Esophagus muscularis mucosa (tissue), 4 donors: Measurements from ENCODE around the gene ACOD1. TPM values are rescaled to one million over a fixed set of nuclear protein-coding genes. Genes with fewer than 3 reads are reported as not detected.

Experiments
- DNase-seq: peaks from one replicate; pipeline ENCODE4 v3.0.0-alpha.2; 2017; ENCODE audit errors: extremely low spot score
- H3K27ac ChIP-seq, 4 donors: fragments of 200-600 bp; sonication (generic); replicated peaks in 1 of 4; 1 replicate in 3 of 4; 2 replicates in 1 of 4; pipeline ENCODE4 v1.5.1; 2016 to 2019; ENCODE audit warnings: mild to moderate bottlenecking in 1 of 4
- H3K27me3 ChIP-seq, 4 donors: fragments of 200-600 bp; sonication (generic); one replicate each; pipeline versions ENCODE4 v1.5.1 to v1.6.0; 2016 to 2019
- H3K36me3 ChIP-seq, 4 donors: fragments of 200-600 bp; sonication (generic); one replicate each; pipeline ENCODE4 v1.5.1; 2016 to 2019
- H3K4me1 ChIP-seq, 4 donors: fragments of 200-600 bp; sonication (generic); one replicate each; pipeline ENCODE4 v1.5.1; 2016 to 2019
- H3K4me3 ChIP-seq, 4 donors: fragments of 200-600 bp; sonication (generic); 1 replicate in 2 of 4; 2 replicates in 2 of 4; pipeline ENCODE4 v1.5.1; 2016 to 2019; ENCODE audit warnings: mild to moderate bottlenecking in 4 of 4, moderate library complexity in 1 of 4
- H3K9me3 ChIP-seq, 4 donors: fragments of 200-600 bp; sonication (generic); 1 replicate in 3 of 4; 2 replicates in 1 of 4; pipeline ENCODE4 v1.5.1; 2016 to 2019
- CTCF ChIP-seq, 3 experiments: fragments of 200-600 bp in 2 of 3; fragments of 450-650 bp in 1 of 3; sonication (generic) in 2 of 3; IDR thresholded peaks; one replicate each; pipeline ENCODE4 v1.5.1; 2017 to 2019; ENCODE audit warnings: antibody characterized with exemption in 3 of 3, mild to moderate bottlenecking in 2 of 3, moderate library complexity in 1 of 3
- EP300 ChIP-seq: sonication (generic); formaldehyde crosslinking; IDR thresholded peaks from one replicate; pipeline ENCODE4 v1.6.1; 2017; ENCODE audit warnings: antibody characterized with exemption
- POLR2A ChIP-seq: fragments of 450-650 bp; IDR thresholded peaks from one replicate; pipeline ENCODE4 v1.6.1; 2017; ENCODE audit warnings: antibody characterized with exemption, moderate library complexity, mild to moderate bottlenecking, low read depth
- POLR2AphosphoS5 ChIP-seq, 2 donors: sonication (generic); formaldehyde crosslinking; IDR thresholded peaks; one replicate each; pipeline ENCODE4 v1.6.1; 2017; ENCODE audit warnings: antibody characterized with exemption in 2 of 2
- WGBS: methylation state at CpG from one replicate; pipeline ENCODE4 v1.1.5; 2018; 5-methylcytosine and 5-hydroxymethylcytosine counted together
- intact Hi-C: fragments of 100-400 bp; cut with DNase I; formaldehyde crosslinking; loops from one replicate; pipeline ENCODE4 v1.15.1; 2023
- total RNA-seq, 4 donors: library from RNA; depleted of rRNA; stranded (reverse); fragments of >200 nt; gene quantifications; one replicate each; pipeline versions ENCODE4 v1.1.0 to v1.2.1, GENCODE V29; 2016

ACOD1 gene
- total RNA-seq, 4 donors from 2014 or later: not detected

GRCh38 chr13:76968041-76968440 is 19.7 kb downstream of the ACOD1 start:
- DNase-seq: no peak
- WGBS: 86% methylated on average over 4 of the region's 6 CpGs
- no peak overlapping the region for H3K27ac ChIP-seq
- H3K9me3 ChIP-seq: no peaks in the 10 kb centered on the region
- no peak for TF ChIP-seq CTCF (IDR thresholded peaks at IDR 0.05)
- no peak for TF ChIP-seq POLR2A
- TF ChIP-seq EP300: no peak
- no peak for TF ChIP-seq POLR2AphosphoS5 (IDR thresholded peaks at IDR 0.05)
- H3K4me3 ChIP-seq: no peak overlapping the region
- no peaks in the 10 kb centered on the region for H3K36me3 ChIP-seq
- no peaks in the 10 kb centered on the region for H3K27me3 ChIP-seq
- intact Hi-C loops: no loop called here
- peaks cover 0 to 14% (median 9%) of the 10 kb centered on the region in 4 donors for H3K4me1 ChIP-seq

DNA sequence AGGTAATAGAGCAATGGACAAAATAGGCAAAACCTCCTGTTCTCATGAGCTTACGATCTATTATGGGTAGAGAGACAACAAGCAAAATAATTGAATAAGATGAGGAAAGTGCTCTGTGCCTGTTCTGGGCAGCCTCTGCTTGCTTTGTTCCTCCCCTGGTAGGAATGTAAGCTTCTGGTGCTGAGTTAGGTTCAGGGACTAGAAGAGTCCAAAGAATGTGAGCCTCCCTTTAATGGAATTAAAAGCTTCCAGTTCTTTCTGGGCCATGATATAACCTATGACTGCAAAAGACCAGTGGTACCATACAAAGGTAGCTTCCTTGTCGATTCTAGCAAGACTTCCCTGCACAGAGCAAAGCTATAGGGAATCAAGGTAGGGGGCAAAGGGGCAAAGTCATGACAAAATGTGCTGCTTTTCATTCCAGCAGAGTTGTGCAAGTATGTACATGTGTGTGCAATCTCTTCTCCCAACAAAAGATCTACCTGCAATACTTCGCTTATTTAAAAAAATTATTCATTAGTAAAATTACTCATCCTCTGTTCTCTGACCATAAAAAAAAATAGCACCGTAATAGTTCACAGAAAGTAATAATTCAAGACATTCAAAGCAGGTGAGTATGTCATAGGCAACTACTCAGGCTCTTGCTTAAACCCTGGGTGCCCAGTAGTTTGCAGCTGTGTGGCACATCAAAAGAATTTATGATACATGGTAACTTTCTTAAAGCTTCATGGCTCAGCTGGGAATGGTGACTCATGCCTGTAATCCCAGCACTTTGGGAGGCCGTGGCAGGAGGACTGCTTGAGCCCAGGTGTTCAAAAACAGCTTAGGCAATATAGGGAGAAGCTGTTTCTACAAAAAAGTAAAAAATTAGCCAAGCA is 21.4 kb downstream of the ACOD1 start:
- Histone ChIP-seq H3K9me3 (no peaks in the 10 kb centered on the region), H3K4me3 (no peak overlapping the region), H3K27me3 (no peaks in the 10 kb centered on the region), H3K4me1 (peaks cover 0 to 14% (median 9%) of the 10 kb centered on the region in 4 donors), H3K36me3 (no peaks in the 10 kb centered on the region), H3K27ac (no peak overlapping the region)
- intact Hi-C loops: loop anchor here (10.0 kb wide), 1 partner anchor 1275 kb away; no protein-coding TSS in a partner anchor
- DNase-seq: no peak
- TF ChIP-seq EP300 (no peak), POLR2AphosphoS5 (IDR thresholded peaks at IDR 0.05) (no peak), POLR2A (no peak), CTCF (IDR thresholded peaks at IDR 0.05) (no peak)
- 91% methylated on average over 5 of the region's 5 CpGs for WGBS

DNA sequence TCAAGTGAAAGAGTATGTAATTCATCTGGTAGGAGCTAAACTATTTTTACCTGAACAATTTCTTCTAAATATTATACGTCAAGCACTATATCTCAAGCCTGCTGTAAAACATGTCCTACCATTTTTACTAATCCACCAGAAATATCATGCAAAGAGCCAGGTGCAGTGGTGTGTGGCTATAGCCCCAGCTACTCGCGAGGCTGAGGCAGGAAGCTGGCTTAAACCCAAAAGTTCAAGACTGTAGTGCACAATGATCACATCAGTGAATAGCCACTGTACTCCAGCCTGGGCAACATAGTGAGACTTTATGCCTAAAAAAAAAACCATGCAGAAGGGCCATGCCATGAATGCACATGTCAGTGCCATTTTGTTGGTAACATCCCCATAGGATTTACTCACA is 22.9 kb downstream of the ACOD1 start:
- DNase-seq: no peak
- intact Hi-C loops: loop anchor here (10.0 kb wide), 1 partner anchor 1276 kb away; no protein-coding TSS in a partner anchor
- no peak for TF ChIP-seq EP300
- TF ChIP-seq POLR2AphosphoS5 (IDR thresholded peaks at IDR 0.05): no peak
- no peak for TF ChIP-seq CTCF (IDR thresholded peaks at IDR 0.05)
- no peak for TF ChIP-seq POLR2A
- WGBS: 71% methylated on average over 3 of the region's 3 CpGs
- Histone ChIP-seq H3K4me1 (peaks cover 0 to 5% (median under 1%) of the 10 kb centered on the region in 4 donors), H3K27ac (no peak overlapping the region), H3K4me3 (no peak overlapping the region), H3K9me3 (no peaks in the 10 kb centered on the region), H3K27me3 (no peaks in the 10 kb centered on the region), H3K36me3 (no peaks in the 10 kb centered on the region)

GRCh38 chr13:76971851-76972829 is 23.8 kb downstream of the ACOD1 start:
- Histone ChIP-seq H3K36me3 (no peaks in the 10 kb centered on the region), H3K9me3 (no peaks in the 10 kb centered on the region), H3K4me1 (peaks cover 0 to 11% (median 3%) of the 10 kb centered on the region in 4 donors), H3K27ac (no peak overlapping the region), H3K27me3 (no peaks in the 10 kb centered on the region), H3K4me3 (no peak overlapping the region)
- intact Hi-C loops: loop anchor here (10.0 kb wide), 1 partner anchor 1277 kb away; no protein-coding TSS in a partner anchor
- WGBS: 74% methylated on average over 16 of the region's 19 CpGs
- TF ChIP-seq POLR2AphosphoS5 (IDR thresholded peaks at IDR 0.05) (no peak), EP300 (no peak), POLR2A (no peak), CTCF (IDR thresholded peaks at IDR 0.05) (no peak)
- no peak for DNase-seq
